ENCODE measurements around the gene TMEM35A. TPM values are rescaled to one million over a fixed set of nuclear protein-coding genes. Genes with fewer than 3 reads are reported as not detected.

Gene TMEM35A
- total and polyA plus RNA-seq, 9 of the 15 experiments (the other 6 are each of a cell fraction or from before 2014, with no cell fraction given): not detected

DNA sequence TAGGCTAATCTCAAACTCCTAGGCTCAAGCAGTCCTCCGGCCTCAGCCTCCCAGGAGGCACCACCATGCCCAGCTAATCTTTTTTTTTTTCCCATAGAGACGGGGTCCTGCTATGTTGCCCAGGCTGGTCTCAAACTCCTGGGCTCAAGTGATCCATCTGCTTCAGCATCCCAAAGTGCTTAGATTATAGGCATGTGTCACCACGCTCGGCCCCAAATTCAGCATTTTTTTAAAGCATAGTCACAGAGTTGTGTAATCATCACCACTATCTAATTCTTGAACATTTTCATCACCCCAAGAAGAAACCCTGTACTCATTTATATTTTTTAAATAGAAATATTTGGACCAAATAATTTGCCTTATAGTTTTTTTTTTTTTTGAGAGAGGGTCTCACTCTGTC is 29.6 kb downstream of the TMEM35A start:
- no TSS peak for BruUV-seq (replicated peaks)
- intact Hi-C loops (cut with micrococcal nuclease) (no loop called here), in situ Hi-C loops (cut with MboI) (no loop called here)
- FAIRE-seq: no peak
- no peak for DNase-seq (ENCODE audit: extremely low read depth in 1 of 4, low spot score in 3 of 4)
- Histone ChIP-seq H3K4me3 (no peak overlapping the region), H3K27ac (ENCODE audit: extremely low read depth, low read depth, low read length) (no peak overlapping the region), H3K36me3 (ENCODE audit: control insufficient read depth, insufficient read depth, low read length) (peaks cover 21% of the 10 kb centered on the region; the same call in 1 of the 3 replicates), H3K4me1 (replicated peaks in 1 of 2; ENCODE audit: control insufficient read depth in 2 of 2, insufficient read depth in 2 of 2, low read length in 2 of 2) (no peaks in the 10 kb centered on the region), H2AFZ (ENCODE audit: low read depth, low read length) (no peak overlapping the region), H3K9me1 (ENCODE audit: control insufficient read depth, insufficient read depth, low read length) (no peaks in the 10 kb centered on the region), H3K9ac (ENCODE audit: insufficient read depth in 1 of 2, low read depth in 2 of 2, low read length in 2 of 2) (no peak overlapping the region), H3K27me3 (ENCODE audit: control insufficient read depth in 2 of 2, insufficient read depth in 2 of 2, low read length in 2 of 2) (no peaks in the 10 kb centered on the region), H3K4me2 (ENCODE audit: insufficient read depth, low read length) (no peak overlapping the region), H4K20me1 (replicated peaks; ENCODE audit: control insufficient read depth, insufficient read depth, low read length) (no peaks in the 10 kb centered on the region), H3K9me3 (replicated peaks; ENCODE audit: control insufficient read depth, insufficient read depth, low read depth, low read length) (no peaks in the 10 kb centered on the region), H3K79me2 (ENCODE audit: control insufficient read depth, insufficient read depth, low read length) (no peaks in the 10 kb centered on the region)
- ATAC-seq: no peak
- POLR2A ChIA-PET: no interaction called here
- WGBS (ENCODE audit: insufficient coverage, low coverage, missing lambda C conversion rate): 86% methylated on average over 1 of the region's 4 CpGs
- CTCF ChIA-PET (ENCODE audit: low intra/inter-chr PET ratio): no interaction called here
- no peak for TF ChIP-seq ZNF444 (CRISPR knock-in tag; IDR thresholded peaks at IDR 0.05)
- TF ChIP-seq, protein P1, sequence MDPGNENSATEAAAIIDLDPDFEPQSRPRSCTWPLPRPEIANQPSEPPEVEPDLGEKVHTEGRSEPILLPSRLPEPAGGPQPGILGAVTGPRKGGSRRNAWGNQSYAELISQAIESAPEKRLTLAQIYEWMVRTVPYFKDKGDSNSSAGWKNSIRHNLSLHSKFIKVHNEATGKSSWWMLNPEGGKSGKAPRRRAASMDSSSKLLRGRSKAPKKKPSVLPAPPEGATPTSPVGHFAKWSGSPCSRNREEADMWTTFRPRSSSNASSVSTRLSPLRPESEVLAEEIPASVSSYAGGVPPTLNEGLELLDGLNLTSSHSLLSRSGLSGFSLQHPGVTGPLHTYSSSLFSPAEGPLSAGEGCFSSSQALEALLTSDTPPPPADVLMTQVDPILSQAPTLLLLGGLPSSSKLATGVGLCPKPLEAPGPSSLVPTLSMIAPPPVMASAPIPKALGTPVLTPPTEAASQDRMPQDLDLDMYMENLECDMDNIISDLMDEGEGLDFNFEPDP (CRISPR knock-in tag; IDR thresholded peaks at IDR 0.05): no peak
- no peak for TF ChIP-seq ESRRB (CRISPR knock-in tag; IDR thresholded peaks at IDR 0.05; ENCODE audit: borderline replicate concordance)
- TF ChIP-seq, protein P2, sequence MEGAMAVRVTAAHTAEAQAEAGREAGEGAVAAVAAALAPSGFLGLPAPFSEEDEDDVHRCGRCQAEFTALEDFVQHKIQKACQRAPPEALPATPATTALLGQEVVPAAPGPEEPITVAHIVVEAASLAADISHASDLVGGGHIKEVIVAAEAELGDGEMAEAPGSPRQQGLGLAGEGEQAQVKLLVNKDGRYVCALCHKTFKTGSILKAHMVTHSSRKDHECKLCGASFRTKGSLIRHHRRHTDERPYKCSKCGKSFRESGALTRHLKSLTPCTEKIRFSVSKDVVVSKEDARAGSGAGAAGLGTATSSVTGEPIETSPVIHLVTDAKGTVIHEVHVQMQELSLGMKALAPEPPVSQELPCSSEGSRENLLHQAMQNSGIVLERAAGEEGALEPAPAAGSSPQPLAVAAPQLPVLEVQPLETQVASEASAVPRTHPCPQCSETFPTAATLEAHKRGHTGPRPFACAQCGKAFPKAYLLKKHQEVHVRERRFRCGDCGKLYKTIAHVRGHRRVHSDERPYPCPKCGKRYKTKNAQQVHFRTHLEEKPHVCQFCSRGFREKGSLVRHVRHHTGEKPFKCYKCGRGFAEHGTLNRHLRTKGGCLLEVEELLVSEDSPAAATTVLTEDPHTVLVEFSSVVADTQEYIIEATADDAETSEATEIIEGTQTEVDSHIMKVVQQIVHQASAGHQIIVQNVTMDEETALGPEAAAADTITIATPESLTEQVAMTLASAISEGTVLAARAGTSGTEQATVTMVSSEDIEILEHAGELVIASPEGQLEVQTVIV (CRISPR knock-in tag; IDR thresholded peaks at IDR 0.05; ENCODE audit: borderline replicate concordance): no peak
- no peak for TF ChIP-seq FOXJ2 (tag; IDR thresholded peaks at IDR 0.05)
- TF ChIP-seq GATAD2A (IDR thresholded peaks at IDR 0.05): no peak
- no peak for TF ChIP-seq FOSL1 (tag; conservative IDR thresholded peaks at IDR 0.05)
- TF ChIP-seq, protein P3, sequence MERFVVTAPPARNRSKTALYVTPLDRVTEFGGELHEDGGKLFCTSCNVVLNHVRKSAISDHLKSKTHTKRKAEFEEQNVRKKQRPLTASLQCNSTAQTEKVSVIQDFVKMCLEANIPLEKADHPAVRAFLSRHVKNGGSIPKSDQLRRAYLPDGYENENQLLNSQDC (CRISPR knock-in tag; IDR thresholded peaks at IDR 0.05): no peak
- TF ChIP-seq, protein P4, sequence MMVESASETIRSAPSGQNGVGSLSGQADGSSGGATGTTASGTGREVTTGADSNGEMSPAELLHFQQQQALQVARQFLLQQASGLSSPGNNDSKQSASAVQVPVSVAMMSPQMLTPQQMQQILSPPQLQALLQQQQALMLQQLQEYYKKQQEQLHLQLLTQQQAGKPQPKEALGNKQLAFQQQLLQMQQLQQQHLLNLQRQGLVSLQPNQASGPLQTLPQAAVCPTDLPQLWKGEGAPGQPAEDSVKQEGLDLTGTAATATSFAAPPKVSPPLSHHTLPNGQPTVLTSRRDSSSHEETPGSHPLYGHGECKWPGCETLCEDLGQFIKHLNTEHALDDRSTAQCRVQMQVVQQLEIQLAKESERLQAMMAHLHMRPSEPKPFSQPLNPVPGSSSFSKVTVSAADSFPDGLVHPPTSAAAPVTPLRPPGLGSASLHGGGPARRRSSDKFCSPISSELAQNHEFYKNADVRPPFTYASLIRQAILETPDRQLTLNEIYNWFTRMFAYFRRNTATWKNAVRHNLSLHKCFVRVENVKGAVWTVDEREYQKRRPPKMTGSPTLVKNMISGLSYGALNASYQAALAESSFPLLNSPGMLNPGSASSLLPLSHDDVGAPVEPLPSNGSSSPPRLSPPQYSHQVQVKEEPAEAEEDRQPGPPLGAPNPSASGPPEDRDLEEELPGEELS (CRISPR knock-in tag; IDR thresholded peaks at IDR 0.05; ENCODE audit: borderline replicate concordance): no peak
- TF ChIP-seq HDAC6 (IDR thresholded peaks at IDR 0.05; ENCODE audit: low read depth, low read length): no peak
- no peak for TF ChIP-seq KLF16 (IDR thresholded peaks at IDR 0.05)
- TF ChIP-seq, protein P5, sequence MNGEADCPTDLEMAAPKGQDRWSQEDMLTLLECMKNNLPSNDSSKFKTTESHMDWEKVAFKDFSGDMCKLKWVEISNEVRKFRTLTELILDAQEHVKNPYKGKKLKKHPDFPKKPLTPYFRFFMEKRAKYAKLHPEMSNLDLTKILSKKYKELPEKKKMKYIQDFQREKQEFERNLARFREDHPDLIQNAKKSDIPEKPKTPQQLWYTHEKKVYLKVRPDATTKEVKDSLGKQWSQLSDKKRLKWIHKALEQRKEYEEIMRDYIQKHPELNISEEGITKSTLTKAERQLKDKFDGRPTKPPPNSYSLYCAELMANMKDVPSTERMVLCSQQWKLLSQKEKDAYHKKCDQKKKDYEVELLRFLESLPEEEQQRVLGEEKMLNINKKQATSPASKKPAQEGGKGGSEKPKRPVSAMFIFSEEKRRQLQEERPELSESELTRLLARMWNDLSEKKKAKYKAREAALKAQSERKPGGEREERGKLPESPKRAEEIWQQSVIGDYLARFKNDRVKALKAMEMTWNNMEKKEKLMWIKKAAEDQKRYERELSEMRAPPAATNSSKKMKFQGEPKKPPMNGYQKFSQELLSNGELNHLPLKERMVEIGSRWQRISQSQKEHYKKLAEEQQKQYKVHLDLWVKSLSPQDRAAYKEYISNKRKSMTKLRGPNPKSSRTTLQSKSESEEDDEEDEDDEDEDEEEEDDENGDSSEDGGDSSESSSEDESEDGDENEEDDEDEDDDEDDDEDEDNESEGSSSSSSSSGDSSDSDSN (IDR thresholded peaks at IDR 0.05; ENCODE audit: borderline replicate concordance in 1 of 2, low read depth in 2 of 2, low read length in 2 of 2): no peak
- TF ChIP-seq EHMT2 (IDR thresholded peaks at IDR 0.05): no peak
- TF ChIP-seq MYC (IDR thresholded peaks at IDR 0.05; ENCODE audit: low read depth, low read length): no peak
- TF ChIP-seq MYC (CRISPR knock-in tag; IDR thresholded peaks at IDR 0.05; ENCODE audit: borderline replicate concordance, low read depth): no peak

Measured in K562 (cell line).